Testis (tissue), 2 donors: ENCODE results near the gene ARL17B.
"Not testable (repeated sequence)": the region's sequence is repeated elsewhere in the genome, so short reads cannot be mapped to it uniquely, and the experiment has no call there.

Experiments
- POLR2A ChIP-seq: fragments of 450-650 bp; IDR thresholded peaks from one replicate; pipeline ENCODE4 v1.6.1; 2017; ENCODE audit warnings: antibody characterized with exemption, mild to moderate bottlenecking, moderate library complexity
- TF ChIP-seq, protein P1 (sequence below), 3 experiments: fragments of 450-650 bp in 2 of 3; fragments of 200-600 bp in 1 of 3; sonication (generic) in 1 of 3; IDR thresholded peaks; one replicate each; pipeline ENCODE4 v1.5.1; 2016 to 2019; ENCODE audit warnings: antibody characterized with exemption in 3 of 3, mild to moderate bottlenecking in 2 of 3, moderate library complexity in 1 of 3

DNA sequence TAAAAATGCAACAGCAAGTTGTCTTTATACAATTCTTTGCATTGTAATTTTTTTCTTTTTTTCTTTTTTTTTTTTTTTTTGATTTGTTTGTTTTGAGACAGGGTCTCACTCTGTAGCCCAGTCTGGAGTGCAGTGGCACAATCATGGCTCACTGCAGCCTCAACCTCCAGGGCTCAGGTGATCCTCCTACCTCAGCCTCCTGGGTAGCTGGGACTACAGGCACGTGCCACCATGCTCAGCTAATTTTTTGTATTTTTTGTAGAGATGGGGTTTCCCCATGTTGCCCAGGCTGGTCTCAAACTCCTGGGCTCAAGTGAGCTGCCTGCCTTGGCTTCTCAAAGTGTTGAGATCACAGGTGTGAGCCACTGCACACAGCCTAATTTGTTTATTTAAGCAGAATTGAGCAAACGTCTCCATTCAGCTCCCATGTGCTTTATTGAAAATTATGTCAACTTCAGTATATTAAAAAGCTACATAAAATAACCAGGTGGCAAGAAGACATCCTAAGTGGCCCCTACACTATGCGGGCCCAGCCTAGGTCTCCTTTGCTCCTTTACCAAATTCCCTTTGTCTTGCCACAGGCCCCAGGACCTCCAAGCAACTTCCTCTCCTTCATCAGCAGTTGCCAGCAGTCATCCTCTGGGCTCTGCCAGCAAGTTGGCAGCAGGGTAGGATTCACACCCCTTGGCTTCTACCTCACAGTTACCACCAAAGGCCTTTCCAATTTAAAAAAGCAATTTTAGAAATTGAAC, 84.7 kb downstream of the ARL17B start:
- TF ChIP-seq, protein P1, sequence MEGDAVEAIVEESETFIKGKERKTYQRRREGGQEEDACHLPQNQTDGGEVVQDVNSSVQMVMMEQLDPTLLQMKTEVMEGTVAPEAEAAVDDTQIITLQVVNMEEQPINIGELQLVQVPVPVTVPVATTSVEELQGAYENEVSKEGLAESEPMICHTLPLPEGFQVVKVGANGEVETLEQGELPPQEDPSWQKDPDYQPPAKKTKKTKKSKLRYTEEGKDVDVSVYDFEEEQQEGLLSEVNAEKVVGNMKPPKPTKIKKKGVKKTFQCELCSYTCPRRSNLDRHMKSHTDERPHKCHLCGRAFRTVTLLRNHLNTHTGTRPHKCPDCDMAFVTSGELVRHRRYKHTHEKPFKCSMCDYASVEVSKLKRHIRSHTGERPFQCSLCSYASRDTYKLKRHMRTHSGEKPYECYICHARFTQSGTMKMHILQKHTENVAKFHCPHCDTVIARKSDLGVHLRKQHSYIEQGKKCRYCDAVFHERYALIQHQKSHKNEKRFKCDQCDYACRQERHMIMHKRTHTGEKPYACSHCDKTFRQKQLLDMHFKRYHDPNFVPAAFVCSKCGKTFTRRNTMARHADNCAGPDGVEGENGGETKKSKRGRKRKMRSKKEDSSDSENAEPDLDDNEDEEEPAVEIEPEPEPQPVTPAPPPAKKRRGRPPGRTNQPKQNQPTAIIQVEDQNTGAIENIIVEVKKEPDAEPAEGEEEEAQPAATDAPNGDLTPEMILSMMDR (IDR thresholded peaks at IDR 0.05) = not testable (repeated sequence)
- TF ChIP-seq POLR2A = not testable (repeated sequence)
